Fibroblast of villous mesenchyme (primary cell): ENCODE data around the gene TTI1. TPM values are rescaled to one million over a fixed set of nuclear protein-coding genes. Genes with fewer than 3 reads are reported as not detected.

Experiments used
- DNase-seq: peaks from one replicate; pipeline ENCODE4 v3.0.0-alpha.2; 2010; ENCODE audit warnings: low read depth
- H3K4me3 ChIP-seq: 2 replicates; pipeline ENCODE4 v1.5.1; 2011; ENCODE audit warnings: low read depth, mild to moderate bottlenecking, low read length
- total RNA-seq: library from RNA; depleted of rRNA; stranded (reverse); fragments of >200 nt; gene quantifications from 2 replicates; pipeline ENCODE4 v1.2.3, GENCODE V29; 2012
- TF ChIP-seq, protein P1 (sequence below): IDR thresholded peaks from 2 replicates; pipeline ENCODE4 v1.5.1; 2012; ENCODE audit warnings: low read depth, mild to moderate bottlenecking, low read length; ENCODE audit not compliant: insufficient read depth

Gene TTI1
- total RNA-seq, 1 donor = 24.2 TPM

DNA sequence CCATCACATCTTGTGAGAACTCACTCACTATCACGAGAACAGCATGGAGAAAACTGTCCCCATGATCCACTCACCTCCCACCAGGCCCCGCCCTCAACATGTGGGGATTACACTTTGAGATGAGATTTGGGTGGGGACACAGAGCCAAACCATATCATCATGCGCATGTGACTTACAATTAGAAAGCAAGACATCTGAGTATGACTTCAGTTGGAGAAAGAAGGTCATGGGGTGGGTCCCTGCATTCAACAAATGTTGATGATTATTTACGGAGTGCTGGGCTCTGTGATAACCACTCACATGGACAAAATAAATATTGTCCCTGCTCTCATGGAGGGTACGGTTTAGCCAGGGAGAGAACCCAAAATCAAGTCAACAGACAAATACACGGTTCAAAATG lies 92.4 kb downstream of the TTI1 start:
- TF ChIP-seq, protein P1, sequence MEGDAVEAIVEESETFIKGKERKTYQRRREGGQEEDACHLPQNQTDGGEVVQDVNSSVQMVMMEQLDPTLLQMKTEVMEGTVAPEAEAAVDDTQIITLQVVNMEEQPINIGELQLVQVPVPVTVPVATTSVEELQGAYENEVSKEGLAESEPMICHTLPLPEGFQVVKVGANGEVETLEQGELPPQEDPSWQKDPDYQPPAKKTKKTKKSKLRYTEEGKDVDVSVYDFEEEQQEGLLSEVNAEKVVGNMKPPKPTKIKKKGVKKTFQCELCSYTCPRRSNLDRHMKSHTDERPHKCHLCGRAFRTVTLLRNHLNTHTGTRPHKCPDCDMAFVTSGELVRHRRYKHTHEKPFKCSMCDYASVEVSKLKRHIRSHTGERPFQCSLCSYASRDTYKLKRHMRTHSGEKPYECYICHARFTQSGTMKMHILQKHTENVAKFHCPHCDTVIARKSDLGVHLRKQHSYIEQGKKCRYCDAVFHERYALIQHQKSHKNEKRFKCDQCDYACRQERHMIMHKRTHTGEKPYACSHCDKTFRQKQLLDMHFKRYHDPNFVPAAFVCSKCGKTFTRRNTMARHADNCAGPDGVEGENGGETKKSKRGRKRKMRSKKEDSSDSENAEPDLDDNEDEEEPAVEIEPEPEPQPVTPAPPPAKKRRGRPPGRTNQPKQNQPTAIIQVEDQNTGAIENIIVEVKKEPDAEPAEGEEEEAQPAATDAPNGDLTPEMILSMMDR = no peak
- H3K4me3 ChIP-seq = no peak overlapping the region
- DNase-seq = no peak

DNA sequence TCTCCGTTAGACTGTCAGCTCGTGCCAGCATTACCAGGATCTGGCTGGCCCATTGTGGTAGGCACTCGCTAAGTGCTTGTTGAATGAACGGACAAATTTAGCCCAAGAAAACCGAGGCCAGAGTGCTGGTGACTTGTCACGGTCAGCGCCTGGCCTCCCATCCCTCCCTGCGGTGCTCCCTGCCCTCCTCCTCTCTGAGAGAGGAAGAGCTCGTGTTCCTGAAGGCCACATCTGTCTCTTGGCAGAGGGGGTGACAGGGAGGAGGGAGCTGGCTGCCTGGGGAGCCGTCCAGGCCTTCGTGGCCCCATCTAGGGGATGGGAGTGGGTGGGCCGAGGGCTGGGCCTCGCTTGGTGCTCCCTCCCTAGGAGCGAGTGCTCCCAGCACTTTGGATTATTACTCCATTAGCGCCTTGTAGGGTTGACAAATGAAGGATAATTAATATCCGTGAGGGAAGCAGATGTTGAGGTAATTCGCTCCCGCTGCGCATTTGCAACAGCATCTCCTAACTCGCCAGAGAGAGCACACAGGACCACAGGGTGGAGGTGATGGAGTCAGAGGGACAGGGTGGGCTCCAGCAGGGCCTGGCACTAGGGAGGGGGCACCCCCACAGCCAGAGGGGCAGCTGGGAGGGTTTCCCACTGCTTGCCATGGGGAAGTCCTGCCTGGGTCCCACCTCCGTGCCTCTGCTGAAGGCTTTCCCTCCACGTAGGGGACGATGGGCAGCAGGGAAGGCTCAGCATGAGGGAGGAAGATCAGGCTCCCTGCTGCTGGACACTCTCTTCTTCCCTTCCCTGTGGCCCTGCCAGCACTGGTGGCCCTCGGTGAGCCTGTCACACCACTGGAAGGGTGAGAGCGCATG lies 93.3 kb downstream of the TTI1 start:
- DNase-seq = no peak
- no peak overlapping the region for H3K4me3 ChIP-seq
- TF ChIP-seq, protein P1 = no peak

DNA sequence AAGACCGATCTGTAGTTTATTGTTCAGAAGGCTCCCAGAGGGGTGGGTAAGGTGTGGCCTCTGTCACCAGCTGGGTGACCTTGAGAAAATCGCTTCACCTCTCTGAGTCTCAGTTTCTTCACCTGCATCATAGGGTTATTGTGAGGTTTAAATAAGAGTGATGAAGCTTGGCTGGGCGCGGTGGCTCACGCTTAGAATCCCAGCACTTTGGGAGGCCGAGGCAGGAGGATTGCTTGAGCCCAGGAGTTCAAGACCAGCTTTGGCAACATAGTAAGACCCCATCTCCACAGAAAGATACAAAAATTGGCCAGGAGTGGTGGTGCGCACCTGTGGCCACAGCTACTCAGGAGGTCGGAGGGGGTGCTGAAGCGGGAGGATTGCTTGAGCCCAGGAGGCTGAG lies 94.3 kb downstream of the TTI1 start:
- H3K4me3 ChIP-seq = no peak overlapping the region
- DNase-seq = no peak
- TF ChIP-seq, protein P1 = no peak

DNA sequence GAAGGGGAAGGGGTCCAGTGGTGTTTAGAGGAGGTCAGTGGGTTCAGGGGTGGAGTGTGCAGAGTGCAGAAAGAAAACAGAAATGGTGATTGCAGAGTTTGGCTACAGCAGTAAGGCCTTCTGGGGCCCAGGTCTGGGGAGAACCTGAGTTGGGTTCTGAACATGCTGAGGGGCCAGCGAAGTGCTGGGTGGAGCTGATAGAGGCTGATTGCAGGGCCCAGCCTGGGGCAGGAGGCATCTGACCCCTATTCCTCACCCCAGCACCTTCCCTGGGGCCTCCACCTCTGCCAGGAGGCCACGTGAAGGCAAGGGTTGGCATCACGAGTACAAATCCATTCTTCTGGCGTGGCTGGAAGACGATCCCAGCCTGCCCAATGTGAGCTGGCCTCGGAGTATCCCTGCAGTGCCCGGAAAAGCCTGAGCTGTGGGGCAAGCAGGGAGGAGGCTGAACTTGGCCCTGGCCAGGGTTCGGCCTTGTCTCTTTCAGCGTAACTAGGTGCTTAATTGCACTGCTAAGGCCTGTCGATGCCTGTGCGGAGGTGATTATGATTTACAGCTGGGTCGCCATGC lies 95.0 kb downstream of the TTI1 start:
- H3K4me3 ChIP-seq = no peak overlapping the region
- DNase-seq = no peak
- TF ChIP-seq, protein P1 = no peak

DNA sequence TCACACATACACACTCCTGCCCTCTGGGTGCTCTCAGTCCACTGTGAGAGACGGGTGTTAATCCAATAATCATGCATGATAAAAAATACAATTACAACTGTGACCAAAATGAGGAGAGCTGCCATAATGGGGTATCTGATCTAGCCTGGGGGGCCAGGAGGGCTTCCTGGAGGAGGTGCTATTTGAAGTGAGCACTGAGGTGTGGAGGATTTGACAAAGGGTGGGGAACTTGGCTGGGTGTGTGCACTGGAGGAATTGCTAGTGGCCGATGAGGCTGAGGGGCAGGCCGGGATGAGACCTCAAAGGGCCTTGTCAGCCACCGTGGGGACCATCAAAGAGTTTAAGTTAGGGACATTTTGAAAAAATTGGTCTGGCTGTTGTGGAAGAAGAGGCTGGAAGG lies 95.6 kb downstream of the TTI1 start:
- DNase-seq = no peak
- H3K4me3 ChIP-seq = no peak overlapping the region
- TF ChIP-seq, protein P1 = no peak

DNA sequence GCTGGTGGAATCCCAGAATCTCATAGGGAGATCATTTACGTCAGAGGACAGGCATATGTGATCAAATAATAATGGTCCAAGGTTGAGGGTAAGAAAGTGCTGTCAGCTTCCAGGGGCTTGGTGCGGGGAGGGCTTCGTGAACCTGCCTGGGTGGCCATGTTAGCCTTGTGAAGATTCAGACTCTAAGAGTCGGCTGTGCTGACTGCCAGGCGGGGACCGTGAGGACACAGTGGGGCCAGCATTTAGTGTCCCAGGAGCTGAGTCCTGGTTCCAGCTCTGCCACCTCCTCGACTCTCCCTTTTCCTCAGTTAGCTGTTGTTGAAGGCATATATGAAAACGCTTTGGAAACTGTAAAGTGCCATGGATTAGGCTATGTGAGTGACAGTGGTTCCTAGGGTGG lies 96.8 kb downstream of the TTI1 start:
- no peak overlapping the region for H3K4me3 ChIP-seq
- DNase-seq = no peak
- TF ChIP-seq, protein P1 = no peak
